Calu3 (cell line): ENCODE measurements around the gene HHAT. TPM values are rescaled to one million over a fixed set of nuclear protein-coding genes. Genes with fewer than 3 reads are reported as not detected.

Experiments
- BruUV-seq: library from RNA; stranded (reverse); fragments of 400-500 nt; replicated peaks from 2 replicates; lab custom pipeline; 2021; lab: Mats Ljungman, UMichigan
- CTCF ChIA-PET: fragments of 300-600 bp; sonication (Branson Sonifier 250); formaldehyde crosslinking; loops from one replicate; lab custom pipeline; 2022; ENCODE audit warnings: antibody characterized with exemption; lab: Charles Lee
- DNase-seq: peaks from one replicate; pipeline ENCODE4 v3.0.0; 2022
- H3K27ac Mint-ChIP-seq: one replicate; pipeline ENCODE4 v1.8.0; 2022; ENCODE audit warnings: mixed read lengths; ENCODE audit not compliant: unreplicated experiment
- H3K27me3 Mint-ChIP-seq: one replicate; pipeline ENCODE4 v1.8.0; 2022; ENCODE audit warnings: mixed read lengths; ENCODE audit not compliant: unreplicated experiment
- H3K36me3 Mint-ChIP-seq: one replicate; pipeline ENCODE4 v1.8.0; 2022; ENCODE audit warnings: mild to moderate bottlenecking, moderate library complexity, mixed read lengths; ENCODE audit not compliant: insufficient read depth, unreplicated experiment
- H3K4me1 Mint-ChIP-seq: one replicate; pipeline ENCODE4 v1.8.0; 2022; ENCODE audit warnings: mild to moderate bottlenecking, low read depth, mixed read lengths; ENCODE audit not compliant: unreplicated experiment
- H3K4me3 Mint-ChIP-seq: one replicate; pipeline ENCODE4 v1.8.0; 2022; ENCODE audit warnings: mild to moderate bottlenecking, low read depth, moderate library complexity, mixed read lengths; ENCODE audit not compliant: unreplicated experiment
- H3K9me3 Mint-ChIP-seq: one replicate; pipeline ENCODE4 v1.8.0; 2022; ENCODE audit warnings: low read depth, mixed read lengths; ENCODE audit not compliant: unreplicated experiment
- intact Hi-C: fragments of 100-400 bp; cut with micrococcal nuclease; formaldehyde crosslinking; loops from one replicate; pipeline ENCODE4 v1.10.0; 2022; ENCODE audit not compliant: unreplicated experiment
- total RNA-seq: library from RNA; stranded (reverse); gene quantifications from 2 replicates; pipeline ENCODE4 v1.2.3, GENCODE V29; 2022
- TF ChIP-seq, protein P1 (sequence below): fragments of 200-600 bp; IDR thresholded peaks from one replicate; pipeline ENCODE4 v1.8.0; 2022; ENCODE audit warnings: antibody characterized with exemption; ENCODE audit not compliant: unreplicated experiment

The HHAT gene
- total RNA-seq, 1 experiment from 2014 or later: 5.8 TPM

DNA sequence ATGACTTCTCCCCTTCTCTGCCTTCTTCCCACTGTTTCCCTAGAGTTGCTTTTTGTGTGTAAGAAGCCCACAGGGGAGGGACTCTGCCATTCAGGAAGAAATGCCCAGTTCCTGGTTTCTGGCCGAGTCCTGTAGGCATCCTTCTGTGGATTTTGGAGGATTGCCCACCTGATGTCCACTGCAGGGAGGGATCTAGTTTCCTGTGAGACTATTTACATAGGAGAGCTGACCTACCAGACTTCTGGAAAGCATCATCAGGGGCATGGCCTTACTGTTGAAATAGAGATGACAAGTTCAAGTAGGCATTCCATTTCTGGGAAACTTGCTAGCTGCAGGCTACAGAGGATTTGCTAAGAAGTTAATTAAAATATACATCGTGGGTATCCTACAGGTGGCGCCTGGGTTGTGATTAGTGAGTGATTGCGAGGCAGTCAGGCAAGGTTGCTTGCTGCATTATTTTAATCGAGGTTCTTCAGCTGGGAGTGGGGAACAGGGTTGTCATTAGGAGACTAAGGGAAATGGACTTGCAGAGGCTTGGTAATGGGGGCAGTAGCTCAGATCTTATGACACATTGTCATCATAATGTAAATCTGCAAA, 148.7 kb downstream of the HHAT start:
- CTCF ChIA-PET: no interaction called here
- H3K27me3 Mint-ChIP-seq: peaks cover 39% of the 10 kb centered on the region
- intact Hi-C loops: no loop called here
- TF ChIP-seq, protein P1, sequence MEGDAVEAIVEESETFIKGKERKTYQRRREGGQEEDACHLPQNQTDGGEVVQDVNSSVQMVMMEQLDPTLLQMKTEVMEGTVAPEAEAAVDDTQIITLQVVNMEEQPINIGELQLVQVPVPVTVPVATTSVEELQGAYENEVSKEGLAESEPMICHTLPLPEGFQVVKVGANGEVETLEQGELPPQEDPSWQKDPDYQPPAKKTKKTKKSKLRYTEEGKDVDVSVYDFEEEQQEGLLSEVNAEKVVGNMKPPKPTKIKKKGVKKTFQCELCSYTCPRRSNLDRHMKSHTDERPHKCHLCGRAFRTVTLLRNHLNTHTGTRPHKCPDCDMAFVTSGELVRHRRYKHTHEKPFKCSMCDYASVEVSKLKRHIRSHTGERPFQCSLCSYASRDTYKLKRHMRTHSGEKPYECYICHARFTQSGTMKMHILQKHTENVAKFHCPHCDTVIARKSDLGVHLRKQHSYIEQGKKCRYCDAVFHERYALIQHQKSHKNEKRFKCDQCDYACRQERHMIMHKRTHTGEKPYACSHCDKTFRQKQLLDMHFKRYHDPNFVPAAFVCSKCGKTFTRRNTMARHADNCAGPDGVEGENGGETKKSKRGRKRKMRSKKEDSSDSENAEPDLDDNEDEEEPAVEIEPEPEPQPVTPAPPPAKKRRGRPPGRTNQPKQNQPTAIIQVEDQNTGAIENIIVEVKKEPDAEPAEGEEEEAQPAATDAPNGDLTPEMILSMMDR: no peak
- H3K36me3 Mint-ChIP-seq: no peaks in the 10 kb centered on the region
- no TSS peak for BruUV-seq
- no peak for DNase-seq
- no peak overlapping the region for H3K27ac Mint-ChIP-seq
- H3K9me3 Mint-ChIP-seq: peaks cover 2% of the 10 kb centered on the region
- no peak overlapping the region for H3K4me3 Mint-ChIP-seq
- no peaks in the 10 kb centered on the region for H3K4me1 Mint-ChIP-seq

DNA sequence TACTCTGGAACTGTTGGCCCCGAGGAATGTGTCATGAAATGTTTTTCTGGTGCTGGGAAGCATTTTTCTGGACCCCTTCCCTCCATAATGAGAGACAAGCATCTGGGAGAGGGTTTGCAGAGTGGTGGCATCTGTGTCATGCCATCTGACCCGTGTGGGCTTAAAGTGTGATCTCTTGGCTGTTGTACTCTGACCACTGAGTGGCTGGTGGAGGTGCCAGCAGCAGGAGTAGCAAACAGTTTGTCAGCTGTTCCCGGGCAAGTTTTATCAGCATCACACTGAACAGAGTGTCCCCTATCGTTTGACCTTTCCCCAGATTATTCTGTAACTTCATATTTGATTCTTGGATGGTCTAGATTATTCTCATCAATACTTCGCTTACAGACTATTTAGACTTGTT, 150.1 kb downstream of the HHAT start:
- no TSS peak for BruUV-seq
- H3K27ac Mint-ChIP-seq: no peak overlapping the region
- peaks cover 27% of the 10 kb centered on the region for H3K27me3 Mint-ChIP-seq

DNA sequence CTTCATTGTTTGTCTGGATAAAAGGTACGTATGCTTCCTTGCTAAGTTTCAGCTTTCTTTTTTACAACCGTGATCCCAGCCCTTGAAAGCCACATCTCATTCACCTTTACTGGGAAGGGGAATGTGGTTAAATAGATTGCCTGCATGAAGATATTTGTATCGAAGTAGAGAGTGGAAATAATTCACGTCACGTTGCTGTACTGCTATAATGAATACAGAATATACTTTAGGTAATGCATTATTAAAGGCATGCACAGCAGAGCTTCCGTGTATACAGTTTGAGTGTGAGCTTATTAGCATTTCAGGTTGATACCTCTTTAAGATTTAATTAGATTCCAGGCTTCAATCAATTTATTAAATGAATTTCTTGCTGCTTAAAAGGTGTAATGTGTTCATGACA, 153.8 kb downstream of the HHAT start:
- BruUV-seq: no TSS peak
- TF ChIP-seq, protein P1: no peak

More for the DNA sequence above, 150.1 kb downstream of the HHAT start:
- no peaks in the 10 kb centered on the region for H3K36me3 Mint-ChIP-seq
- H3K4me1 Mint-ChIP-seq: no peaks in the 10 kb centered on the region
- no peak overlapping the region for H3K4me3 Mint-ChIP-seq
- H3K9me3 Mint-ChIP-seq: peaks cover 2% of the 10 kb centered on the region
- TF ChIP-seq, protein P1: no peak
- CTCF ChIA-PET: no interaction called here
- intact Hi-C loops: no loop called here
- DNase-seq: no peak

DNA sequence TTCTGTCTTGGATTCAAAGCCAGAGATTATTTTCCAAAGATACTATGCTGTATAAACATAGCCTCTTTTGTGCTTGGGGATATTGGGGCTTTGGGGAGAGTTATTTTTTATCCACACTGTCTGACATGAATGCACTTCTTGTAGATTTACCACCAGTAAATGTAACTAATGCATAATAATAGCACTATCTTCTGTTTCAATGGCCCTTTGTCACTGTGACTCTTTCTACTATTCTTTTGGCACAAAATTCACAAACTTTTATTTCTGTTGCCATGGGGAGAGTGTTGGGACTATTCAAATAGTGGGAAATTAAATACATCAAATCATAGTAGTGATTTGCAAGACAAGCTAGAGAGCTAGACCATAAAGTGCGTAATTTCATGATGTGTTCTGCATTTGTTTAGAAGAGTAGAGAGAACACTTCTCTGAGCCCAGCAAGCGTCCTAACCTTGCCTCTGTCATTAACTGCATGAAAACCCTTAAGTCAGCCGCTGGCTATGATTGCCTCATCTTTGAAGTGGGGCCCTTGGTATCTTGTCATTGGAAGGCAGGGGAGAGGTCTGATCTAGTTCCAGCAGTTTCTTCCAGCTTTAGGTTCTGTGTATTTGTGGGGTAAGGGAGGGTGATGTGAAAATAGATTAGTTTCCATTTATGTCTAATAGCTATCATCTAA, 154.4 kb downstream of the HHAT start:
- intact Hi-C loops: no loop called here
- no peak overlapping the region for H3K4me3 Mint-ChIP-seq
- H3K9me3 Mint-ChIP-seq: peaks cover 2% of the 10 kb centered on the region
- TF ChIP-seq, protein P1: no peak
- H3K27me3 Mint-ChIP-seq: peaks cover 43% of the 10 kb centered on the region
- no TSS peak for BruUV-seq
- H3K27ac Mint-ChIP-seq: no peak overlapping the region
- DNase-seq: no peak
- no peaks in the 10 kb centered on the region for H3K36me3 Mint-ChIP-seq
- no peaks in the 10 kb centered on the region for H3K4me1 Mint-ChIP-seq
- CTCF ChIA-PET: no interaction called here

More for the DNA sequence above, 153.8 kb downstream of the HHAT start:
- no peak for DNase-seq
- Mint-ChIP-seq H3K4me3 (no peak overlapping the region), H3K36me3 (no peaks in the 10 kb centered on the region), H3K27me3 (peaks cover 39% of the 10 kb centered on the region), H3K27ac (no peak overlapping the region), H3K4me1 (no peaks in the 10 kb centered on the region), H3K9me3 (peaks cover 2% of the 10 kb centered on the region)
- CTCF ChIA-PET: interaction anchor here (0.6 kb wide), 1 partner anchor 470 kb away, joined by 4 read pairs; no protein-coding TSS in a partner anchor
- intact Hi-C loops: no loop called here
